ENCODE data around the gene EIF3B.
"Not testable (repeated sequence)": the region's sequence is repeated elsewhere in the genome, so short reads cannot be mapped to it uniquely, and the experiment has no call there.

EIF3B gene

DNA sequence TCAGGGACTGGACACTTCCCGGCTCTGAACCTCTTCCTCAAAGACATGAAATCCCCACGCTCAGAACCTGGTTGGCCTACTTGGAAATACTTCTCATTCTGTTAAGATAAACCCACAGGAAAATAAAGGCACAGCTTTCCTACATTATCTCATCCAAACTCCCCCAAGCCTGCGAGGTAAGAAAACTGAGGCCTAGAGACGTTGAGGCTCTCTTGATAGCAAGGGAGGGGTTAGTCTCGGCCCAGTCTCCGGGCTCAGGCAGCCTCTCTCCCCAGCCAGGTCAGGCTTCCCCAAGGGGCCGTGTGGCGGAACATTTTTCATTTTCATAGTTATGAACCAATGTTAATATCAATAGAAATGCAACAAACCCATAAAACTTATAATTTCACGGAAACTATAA lies 4.6 kb upstream of the EIF3B start:
- no peak for DNase-seq

DNA sequence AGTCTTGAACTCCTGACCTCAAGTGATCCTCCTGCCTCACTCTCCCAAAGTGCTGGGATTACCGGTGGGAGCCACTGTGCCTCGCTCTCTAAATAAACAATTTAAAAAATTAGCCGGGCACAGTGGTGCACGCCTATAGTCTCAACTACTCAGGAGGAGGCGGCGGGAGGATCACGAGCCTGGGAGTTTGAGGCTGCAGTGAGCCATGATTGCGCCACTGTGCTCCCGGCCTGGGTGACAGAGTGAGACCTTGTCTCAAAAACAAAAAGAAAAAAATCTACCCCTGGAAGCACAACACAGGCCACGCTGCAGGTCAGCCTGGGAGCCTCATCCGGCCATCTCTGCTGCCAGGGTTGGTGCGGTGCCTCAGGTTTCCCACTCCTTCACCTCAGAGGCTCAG lies 3.8 kb upstream of the EIF3B start:
- DNase-seq: no peak

- no peak for DNase-seq
These were observed 1.3 kb upstream of the EIF3B start for GRCh38 chr7:2353113-2353935.

DNA sequence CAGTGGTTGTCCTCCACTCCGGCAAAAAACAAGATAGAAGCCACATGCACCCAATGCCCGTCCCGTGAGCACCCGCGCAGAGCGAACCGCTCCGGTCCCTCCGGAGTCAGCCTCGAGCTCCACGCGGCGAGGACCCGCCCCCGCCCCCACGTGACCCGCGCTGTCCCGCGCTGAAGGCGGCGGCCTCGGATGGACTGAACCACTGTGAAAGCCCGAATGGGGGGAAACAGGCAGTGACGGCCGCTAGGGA lies 766 bp upstream of the EIF3B start:
- DNase-seq: peak; percentile 92

DNA sequence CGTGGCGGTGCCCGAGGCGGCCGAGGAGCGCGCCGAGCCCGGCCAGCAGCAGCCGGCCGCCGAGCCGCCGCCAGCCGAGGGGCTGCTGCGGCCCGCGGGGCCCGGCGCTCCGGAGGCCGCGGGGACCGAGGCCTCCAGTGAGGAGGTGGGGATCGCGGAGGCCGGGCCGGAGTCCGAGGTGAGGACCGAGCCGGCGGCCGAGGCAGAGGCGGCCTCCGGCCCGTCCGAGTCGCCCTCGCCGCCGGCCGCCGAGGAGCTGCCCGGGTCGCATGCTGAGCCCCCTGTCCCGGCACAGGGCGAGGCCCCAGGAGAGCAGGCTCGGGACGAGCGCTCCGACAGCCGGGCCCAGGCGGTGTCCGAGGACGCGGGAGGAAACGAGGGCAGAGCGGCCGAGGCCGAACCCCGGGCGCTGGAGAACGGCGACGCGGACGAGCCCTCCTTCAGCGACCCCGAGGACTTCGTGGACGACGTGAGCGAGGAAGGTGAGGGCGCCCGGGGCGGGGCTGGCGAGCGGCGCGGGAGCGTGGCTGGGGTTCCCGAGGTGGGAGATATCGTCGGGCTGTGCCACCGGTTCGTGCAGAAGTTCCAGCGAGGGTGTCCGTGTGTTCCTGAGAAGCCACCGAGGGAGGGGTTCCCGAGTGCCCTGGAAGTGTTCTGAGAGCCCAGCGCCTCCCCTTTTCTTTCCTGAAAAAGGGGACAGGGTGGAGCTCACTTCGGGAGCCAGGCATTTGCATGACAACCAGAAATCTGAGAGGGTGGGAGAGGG lies 495 bp downstream of the EIF3B start:
- DNase-seq: peak; percentile 27

DNA sequence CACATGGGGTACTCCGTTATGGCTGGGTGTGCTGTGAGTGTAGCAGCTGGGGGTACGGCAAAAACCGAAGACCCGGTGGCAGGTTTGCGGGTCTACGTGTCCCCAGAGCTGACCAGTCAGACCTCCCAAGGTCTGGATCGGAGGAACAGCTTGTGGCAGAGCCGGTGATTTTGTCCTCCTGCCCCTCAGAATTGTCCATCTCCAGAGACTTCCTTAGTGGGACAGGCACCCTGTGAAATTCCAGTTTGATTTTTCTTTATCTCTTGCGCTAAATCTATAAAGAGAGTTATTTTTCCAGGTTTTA lies 1.0 kb downstream of the EIF3B start:
- no peak for DNase-seq

GRCh38 chr7:2357165-2357564 lies 2.5 kb downstream of the EIF3B start:
- no peak for DNase-seq

DNA sequence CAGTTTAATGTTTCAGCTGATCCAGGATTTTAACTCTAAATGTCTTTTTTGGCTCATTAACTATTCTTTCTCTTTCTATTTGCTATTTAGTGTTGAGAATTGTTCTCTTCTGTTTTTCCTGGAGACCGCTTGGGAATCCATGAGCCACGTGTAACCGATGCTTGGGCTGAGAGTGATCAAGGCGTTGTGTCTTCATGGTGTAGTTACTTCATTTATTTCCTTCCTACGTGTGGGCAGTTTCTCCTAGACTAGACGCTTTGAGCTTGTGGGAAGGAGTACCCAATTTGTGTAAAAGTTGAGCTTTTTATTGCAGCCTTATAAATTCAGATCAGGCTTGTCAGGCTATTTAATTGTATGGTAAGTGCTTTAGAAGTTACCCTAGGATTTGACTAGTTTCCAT lies 2.9 kb downstream of the EIF3B start:
- DNase-seq: no peak

DNA sequence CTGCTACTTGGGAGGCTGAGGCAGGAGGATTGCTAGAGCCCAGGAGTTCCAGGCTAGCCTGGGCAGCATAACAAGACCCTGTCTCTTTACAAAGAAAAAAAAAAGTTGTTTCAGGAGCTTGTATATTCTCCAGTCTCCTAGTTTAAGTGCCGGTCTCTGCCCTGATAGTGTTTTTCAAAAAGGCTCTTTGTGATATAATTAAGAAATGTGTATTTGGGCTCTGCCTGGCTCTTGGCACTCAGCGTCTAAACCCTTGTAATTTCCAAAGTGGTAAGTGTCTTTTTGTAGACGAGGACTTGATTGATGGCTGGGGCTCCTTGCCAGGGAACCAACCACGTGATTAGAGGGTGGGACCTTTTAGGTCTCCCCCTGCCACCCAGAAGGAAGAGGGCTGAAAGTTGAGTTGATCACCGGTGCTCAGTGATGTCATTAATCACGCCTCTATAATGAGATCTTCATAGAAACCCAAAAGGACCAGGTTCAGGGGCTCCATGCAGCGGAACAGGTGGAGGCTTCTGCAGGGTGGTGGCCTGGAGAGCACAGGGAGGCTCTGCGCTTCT lies 4.4 kb downstream of the EIF3B start:
- no peak for DNase-seq

DNA sequence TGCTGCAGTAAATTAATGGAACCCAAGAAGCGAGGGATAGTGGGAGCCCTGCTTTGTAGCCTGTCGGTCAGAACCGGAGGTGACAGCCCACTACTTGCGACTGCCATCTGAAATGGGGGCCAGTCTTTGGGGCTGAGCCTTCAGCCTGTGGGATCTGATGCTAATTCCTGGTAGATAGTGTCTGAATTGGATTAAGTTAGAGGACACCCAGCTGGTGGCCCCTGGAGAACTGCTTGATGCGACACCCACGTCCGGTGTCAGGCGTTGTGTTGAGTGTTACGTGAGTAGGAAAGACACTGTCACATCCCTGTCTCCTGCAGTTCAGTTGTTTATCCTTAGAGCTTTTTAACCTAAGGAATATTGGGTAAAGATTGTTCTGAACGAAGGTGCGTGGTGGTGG lies 5.0 kb downstream of the EIF3B start:
- no peak for DNase-seq

GRCh38 chr7:2360796-2361195 lies 6.2 kb downstream of the EIF3B start:
- no peak for DNase-seq

DNA sequence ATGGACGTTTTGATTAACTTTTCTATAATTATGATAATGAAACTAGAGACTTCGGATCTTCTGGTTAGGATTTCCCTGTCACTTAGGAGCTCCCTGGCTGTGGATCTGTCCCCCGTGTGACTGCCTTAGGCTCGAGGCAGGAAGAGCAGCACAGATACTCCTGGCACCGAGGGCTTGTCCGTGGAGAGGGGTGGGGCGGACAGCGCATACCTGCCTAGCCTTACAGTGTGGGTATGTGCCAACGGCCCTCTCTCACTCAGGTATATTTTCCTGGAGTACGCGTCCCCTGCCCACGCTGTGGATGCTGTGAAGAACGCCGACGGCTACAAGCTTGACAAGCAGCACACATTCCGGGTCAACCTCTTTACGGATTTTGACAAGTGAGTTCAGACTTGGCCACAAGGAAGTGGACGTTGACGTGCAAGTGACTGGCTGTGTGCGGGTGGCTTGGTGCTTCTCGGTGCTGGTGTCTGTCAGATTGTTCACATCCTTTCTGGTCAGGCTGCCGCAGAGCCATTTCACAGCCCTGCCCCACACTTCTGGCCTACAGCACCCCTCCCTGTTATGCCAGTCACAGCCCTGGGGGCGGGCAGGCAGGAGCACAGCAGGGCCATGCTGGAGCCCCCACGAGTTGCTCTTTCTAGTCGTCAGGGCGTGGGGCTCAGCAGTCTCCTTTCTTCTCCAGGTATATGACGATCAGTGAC lies 7.9 kb downstream of the EIF3B start:
- no peak for DNase-seq

DNA sequence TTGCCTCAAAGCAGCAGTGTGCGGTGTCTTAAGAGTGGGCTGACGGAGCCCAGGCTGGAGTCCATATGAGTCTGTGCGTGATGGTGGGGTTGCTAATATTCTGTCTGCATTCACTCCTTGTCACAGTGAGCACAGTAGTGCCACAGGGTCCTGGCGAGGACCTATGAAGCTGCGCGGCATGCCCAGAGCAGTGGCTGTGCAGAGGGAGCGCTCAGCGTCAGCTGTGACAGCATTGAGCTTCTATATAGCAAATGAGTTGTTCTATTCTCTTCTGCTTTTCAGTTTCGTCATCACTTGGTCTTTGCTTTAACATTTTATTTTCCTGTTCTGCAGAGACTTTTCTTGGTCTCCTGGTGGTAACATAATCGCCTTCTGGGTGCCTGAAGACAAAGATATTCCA lies 14.5 kb downstream of the EIF3B start:
- DNase-seq: no peak

GRCh38 chr7:2371329-2371728 lies 16.7 kb downstream of the EIF3B start:
- DNase-seq: no peak

DNA sequence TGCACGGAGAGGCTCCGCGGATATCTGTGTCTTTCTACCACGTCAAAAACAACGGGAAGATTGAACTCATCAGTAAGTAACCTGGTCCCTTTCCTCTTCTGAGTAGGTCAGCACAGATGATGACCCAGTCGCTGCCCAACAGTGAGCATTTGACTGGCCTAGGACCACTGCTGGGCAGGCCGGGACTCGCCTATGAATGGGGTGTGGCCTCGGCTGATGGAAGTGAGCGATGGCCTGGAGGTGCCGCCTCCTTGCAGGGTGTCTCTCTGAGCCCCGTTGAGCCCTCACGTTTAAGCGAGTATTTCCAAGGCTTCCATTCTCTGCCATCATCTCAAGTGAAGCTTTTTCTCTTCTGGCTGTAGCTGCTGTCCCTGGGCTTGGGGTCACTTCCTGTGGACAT lies 18.1 kb downstream of the EIF3B start:
- DNase-seq: no peak

DNA sequence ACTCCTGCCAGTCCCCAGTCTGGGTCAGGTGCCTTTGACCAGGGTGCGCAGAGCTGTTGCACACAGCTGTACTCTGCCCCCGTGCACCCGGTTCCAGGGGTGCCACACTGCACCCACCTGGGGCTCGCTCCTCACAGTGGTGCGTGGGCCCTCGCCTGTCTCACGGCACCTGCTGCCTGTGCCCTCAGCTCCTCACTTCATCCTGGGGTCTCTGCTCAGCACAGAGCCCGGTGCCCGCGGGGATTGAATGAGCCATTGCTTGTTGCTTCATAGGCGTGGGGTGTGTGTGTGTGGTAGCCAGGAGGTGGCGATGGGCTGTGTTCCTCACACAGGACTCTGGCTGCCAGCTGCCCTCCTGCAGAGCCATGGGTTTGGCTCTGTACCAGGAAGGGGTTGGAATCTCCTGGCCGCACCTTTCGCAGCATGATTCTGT lies 18.5 kb downstream of the EIF3B start:
- DNase-seq: no peak

DNA sequence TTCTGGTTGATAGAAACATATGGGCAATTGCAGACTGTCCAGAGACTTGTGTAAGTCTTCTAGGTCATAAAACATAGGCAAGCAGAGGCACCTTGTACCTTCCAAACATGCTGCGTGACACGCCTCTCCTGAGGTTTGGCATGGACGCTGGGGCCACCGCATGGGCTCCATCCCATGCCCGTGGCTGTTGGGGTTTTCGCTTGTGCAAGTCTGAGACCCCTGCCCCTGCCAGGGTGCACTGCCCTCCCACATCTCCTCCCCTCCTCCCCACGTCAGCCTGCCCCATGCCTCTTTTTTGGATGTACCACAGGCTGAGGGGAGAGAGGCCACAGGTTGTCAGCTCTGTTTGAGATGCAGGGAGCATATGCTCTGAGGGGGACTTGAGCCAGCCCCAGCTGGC lies 19.0 kb downstream of the EIF3B start:
- DNase-seq: no peak

DNA sequence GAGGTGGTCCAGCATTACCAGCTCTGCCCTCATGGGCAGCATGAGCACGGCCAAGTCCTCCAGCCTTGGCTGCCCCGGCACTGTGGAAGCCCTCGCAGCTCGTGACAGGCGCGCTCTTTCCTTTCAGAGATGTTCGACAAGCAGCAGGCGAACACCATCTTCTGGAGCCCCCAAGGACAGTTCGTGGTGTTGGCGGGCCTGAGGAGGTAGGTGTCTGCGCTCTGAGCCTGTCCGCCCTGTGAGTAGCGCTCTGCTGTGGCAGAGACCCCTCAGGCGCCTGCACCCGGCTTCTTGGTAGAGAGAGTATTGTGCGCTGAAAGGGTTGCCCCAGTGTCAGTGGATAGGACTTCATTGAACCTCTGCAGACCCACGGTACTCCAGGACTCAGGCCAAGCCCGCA lies 19.8 kb downstream of the EIF3B start:
- DNase-seq: no peak

- DNase-seq: no peak
These were observed 20.5 kb downstream of the EIF3B start for GRCh38 chr7:2374830-2375728.

- DNase-seq: no peak
These were observed 21.9 kb downstream of the EIF3B start for GRCh38 chr7:2376351-2377154.

GRCh38 chr7:2377492-2377891 lies 22.9 kb downstream of the EIF3B start:
- not testable (repeated sequence) for DNase-seq

GRCh38 chr7:2378125-2378524 lies 23.5 kb downstream of the EIF3B start:
- not testable (repeated sequence) for DNase-seq
